HG02884 (cell line): ENCODE measurements around the gene CTIF.
"Not testable (repeated sequence)": the region's sequence is repeated elsewhere in the genome, so short reads cannot be mapped to it uniquely, and the experiment has no call there.

Experiments
- ATAC-seq: cut with Tn5 transposase; IDR thresholded peaks from one replicate; pipeline ENCODE4 v1.9.1; 2021; ENCODE audit warnings: mild to moderate bottlenecking, moderate library complexity; ENCODE audit not compliant: unreplicated experiment

The CTIF gene

DNA sequence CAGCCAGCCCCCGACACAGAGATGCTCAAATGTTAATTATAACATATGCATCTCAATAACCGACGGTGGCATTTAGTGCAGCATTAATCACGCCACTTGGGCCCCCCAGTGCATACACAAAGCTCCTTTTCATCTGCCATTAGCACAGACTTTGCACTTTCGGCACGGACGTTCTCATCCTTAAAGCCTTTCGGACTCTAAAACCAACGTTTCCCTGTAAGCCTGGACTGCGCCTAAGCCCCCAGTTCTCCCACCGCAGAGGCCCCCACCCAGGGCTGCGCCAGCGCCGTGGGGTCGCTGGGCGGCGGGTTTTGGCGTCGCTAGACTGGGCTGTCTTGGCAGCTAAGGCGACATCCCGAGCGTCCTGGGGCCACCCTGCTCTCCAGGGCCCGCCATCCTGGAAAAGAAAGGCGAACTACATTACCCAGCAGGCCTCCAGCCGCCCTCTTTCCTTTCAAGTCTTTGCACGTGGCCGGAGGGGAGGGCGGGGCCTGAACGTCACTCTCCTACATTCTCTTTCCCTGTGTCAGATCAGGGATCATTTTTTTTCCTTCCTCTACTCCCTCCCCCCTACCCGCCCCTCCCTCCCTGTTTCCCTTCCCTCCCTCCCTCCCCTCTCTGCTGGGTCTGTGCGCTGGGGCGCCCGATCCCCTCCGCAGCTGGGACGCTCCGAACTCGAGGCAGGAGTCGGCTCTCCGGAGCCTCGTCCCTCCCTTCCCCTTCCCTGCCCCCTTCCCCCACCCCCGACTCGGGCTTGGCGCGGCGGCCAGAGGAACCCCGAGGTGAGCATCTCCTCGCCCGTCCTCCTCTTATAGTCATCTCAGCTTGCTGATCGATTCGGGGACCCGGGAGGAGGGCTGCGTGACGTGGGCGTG, at the start of gene CTIF:
Gene CTIF (plus strand): TSS at position 501 of the 875 bp plus-strand sequence. CDS start 80,535 bp downstream, outside the sequence.
- ATAC-seq: peak; percentile 74

DNA sequence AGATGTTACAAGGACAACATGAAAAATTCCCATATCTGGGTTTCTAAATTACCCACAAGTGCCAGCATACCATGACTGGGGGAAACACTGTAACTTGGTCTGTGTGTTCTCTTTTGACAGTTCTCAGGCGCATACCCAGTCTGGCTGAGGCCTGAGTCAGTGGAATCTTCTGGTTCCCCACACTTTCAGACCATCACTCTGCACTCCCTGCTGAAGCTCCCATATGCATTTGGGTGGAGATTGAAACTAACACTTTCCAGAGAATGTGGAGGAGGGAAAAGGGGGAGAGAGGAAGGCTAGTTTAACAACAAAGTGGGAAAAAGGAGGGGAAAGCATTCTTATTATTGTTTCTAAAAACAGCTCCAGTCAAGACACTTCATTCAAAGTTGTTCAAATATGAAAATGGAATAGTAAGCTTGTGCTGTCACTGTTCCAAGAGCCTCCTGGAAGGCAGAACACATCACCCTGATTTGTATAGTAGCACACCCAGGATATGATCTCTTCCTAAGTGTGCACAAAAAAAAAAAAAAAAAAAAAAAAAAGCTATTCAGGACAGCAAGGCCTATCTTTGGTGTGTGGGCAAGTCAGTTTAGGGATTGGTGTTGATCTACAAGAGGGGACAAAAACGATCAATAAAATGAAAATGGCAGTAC, 48.1 kb upstream of the CTIF start:
- ATAC-seq: no peak

DNA sequence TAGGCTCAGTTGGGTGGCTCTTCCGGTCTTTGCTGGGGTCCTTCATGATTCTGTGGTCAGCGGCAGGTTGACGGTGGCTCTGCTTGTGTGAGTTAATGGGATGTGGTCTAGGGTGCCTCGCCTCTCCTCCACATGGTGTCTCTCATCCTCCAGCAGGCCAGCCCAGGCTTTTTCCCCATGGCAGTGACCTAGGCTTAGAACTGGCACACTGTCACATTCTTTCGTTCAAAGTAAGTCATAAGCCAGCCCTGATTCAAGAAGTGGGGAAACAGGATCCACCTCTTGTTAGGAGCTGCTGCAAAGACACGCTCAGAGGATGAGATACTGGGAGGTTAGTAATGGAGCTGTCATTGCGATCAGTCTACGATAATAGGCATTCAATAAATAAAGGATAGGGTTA, 46.0 kb upstream of the CTIF start:
- ATAC-seq: no peak

DNA sequence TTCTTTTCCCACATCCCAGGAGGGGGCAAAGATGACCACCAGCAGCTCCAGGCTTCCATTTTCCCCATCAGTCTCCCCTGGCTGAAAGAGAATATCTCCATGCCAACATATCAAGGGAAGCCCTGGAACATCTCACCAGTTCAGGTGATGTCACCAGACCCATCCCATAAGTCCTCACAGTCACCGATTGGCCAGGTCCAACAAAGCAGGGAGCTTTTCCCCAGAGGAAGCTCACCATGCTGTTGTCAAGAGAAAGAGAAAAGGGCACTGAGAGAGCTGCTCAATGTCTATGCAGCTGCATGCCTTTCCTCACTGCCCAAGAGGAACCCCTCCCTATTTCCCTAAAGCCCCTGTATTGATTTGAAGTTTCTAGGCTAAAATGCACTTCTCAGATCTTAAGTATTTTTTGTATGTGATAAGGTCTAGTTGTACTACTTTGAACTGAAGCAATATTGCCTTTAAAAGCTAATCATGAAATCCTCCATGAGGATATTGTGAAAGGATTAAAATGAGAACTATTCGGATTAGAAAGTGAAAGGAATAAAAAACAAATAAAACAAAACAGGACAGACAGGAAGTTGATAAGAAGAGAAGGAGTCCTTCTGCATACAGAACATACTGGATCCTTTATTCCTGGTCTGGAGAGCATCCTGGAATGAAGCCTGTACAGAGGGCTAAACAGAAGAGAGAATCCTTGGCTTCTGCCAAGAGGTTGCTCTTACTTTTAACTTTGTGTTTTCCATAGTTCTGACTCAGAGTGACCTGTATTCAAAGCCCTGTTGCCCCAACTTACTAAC, 45.2 kb upstream of the CTIF start:
- ATAC-seq: no peak

DNA sequence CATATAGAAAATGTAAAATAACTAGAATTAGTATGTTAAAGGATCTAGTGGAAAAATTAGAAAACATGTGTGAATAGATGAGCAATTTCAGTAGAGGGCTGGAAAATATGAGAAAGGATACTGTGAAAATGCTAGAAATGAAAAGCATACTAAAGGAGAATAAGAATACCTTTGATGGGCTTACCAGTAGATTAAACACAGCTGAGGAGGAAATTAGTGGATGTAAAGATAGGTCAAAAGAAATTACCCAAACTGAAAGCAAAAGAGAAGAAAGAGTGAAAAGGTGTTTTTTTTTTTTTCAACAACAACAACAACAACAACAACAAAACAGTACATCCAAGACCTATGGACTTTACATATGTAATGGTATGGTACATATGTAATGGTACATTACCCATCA, 41.0 kb upstream of the CTIF start:
- no peak for ATAC-seq

DNA sequence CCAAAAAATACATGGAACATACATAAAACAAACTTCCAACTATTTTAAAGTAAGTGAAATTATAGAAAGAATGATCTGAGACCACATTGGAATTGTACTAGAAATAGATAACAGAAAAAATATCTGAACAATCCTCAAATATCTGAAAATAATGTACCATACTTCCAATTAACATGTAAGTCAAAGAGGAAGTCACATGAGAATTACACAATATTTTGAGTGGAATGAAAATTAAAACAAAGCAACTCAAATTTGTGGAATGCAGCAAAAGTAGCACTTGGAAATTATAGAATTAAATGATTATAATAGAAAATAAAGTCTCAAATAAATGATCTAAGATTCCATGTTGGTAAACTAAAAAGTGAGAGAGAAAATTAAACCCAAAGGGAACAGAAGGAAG, 38.3 kb upstream of the CTIF start:
- ATAC-seq: no peak

DNA sequence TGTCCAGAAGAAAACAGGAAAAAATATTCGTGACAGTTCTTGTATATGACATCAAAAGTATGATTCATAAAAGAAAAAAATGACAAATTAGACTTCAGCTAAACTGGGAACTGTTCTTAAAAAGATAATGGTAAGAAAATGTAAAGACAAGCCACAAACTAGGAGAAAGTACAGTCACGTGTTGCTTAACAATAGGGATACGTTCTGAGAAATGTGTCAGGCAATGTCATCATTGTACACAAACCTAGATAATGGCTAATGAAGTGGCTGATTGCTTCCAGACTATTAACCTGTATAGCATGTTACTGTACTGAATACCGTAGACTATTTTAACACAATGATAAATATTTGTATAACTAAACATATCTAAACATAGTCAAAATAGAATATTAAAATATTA, 35.9 kb upstream of the CTIF start:
- ATAC-seq: no peak

DNA sequence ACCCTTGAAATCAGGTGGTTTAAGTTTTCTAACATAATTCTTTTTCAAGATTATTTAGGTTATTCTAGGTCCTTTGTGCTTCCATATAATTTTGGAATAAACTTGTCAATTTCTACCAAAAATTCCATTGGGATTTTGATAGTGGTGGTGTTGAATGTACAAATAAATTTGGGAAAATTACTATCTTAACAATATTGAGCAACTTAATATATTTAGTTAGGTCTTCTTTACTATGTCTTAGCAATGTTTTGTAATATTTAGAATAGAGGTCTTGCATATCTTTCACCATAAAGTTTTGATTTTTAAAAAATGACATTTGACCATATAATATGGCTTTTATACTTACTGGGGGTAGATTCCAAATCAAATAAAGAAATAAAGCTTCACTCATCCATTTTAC, 34.0 kb upstream of the CTIF start:
- no peak for ATAC-seq

DNA sequence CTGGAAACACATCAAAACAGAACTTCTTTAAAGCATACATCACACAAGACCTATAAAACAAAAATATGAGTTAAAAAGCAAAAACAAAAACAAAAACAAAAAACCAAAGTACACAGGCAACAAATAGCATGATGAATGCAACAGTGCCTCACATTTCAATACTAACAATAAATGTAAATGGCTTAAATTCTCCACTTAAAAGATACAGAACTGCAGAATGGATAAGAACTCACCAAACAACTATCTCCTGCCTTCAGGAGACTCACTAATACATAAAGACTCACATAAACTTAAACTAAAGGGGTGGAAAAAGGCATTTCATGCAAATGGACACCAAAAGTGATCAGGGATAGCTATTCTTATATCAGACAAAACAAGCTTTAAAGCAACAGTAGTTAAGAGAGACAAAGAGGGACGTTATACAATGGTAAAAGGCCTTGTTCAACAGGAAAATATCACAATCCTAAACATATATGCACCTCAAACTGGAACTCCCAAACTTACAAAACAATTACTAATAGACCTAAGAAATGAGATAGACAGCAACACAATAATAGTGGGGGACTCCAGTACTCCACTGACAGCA, 31.8 kb upstream of the CTIF start:
- ATAC-seq: not testable (repeated sequence)

DNA sequence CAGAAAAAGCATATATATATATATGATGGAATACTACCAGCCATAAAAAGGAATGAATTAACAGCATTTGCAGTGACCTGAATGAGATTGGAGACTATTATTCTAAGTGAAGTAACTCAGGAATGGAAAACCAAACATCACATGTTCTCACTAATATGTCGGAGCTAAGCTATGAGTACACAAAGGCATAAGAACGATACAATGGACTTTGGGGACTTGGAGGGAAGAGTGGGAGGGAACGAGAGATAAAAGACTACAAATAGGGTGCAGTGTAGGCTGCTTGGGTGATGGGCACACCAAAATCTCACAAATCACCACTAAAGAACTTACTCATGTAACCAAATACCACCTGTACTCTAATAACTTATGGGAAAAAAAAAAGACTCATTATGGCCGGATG, 26.3 kb upstream of the CTIF start:
- ATAC-seq: not testable (repeated sequence)

DNA sequence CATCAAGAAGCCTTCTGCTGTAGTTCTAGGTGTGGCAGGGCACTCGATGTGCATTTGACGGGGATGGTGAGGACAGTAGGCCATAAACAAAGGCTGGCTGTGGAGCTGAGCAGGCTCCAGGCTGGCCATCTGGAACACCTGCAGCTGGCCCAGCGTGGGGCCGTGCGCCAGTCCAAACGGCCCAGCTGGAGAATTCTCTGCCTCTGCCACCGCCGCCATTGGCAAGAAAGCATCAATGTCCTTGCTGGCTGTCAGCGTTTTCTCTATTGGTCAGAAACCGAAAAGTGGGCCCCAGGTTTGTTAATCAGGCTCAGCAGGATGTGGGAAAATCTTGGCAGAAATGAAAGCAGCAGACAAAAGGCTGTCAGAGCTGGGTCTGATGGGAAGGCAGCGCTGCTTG, 24.0 kb upstream of the CTIF start:
- no peak for ATAC-seq

DNA sequence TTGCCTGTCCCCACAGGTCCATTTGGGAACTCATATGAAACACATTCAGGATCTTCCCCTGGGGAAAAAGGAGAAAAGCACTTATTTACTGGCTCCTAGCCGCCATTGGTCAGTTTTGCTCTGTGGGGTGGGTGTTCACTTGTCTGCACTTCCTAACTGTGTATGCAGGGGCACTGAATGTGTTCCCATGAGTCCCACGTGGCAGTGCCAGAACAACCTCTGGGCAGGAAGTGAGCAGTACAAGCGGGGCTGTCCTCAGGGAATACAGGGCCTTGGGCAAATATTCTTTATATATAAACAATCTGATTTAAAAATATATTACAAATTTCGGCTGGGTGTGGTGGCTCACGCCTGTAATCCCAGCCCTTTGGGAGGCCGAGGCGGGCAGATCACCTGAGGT, 21.8 kb upstream of the CTIF start:
- no peak for ATAC-seq

DNA sequence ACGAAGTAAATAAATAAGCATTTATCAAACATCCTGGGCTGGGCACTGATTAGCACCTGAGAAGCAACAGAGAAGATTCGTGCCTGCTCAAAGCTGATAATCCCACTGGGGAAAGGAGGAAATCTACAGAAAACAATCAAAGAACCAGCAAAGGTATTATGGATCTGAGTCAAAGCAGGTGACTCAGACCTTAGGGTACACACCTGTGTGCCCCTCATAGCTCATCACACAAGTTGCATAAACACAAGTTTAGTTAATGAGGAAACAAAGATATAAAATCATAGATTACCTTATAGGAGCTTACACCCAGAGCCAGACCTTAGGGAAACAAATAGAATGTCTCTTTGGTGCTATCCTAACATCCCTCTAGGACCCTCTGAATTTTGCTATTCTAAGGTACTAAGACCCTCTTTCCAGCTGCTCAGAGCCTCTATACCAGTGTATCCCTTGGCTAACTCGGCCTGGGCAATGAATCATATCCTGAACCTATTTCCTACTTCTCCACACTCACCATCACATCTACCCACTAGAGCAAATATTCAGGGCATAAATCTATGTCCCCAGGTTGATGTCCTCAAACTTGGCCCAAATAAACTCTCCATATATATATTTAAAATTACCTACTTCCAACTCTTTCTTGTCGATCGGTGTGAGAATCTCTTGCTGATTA, 19.3 kb upstream of the CTIF start:
- no peak for ATAC-seq

DNA sequence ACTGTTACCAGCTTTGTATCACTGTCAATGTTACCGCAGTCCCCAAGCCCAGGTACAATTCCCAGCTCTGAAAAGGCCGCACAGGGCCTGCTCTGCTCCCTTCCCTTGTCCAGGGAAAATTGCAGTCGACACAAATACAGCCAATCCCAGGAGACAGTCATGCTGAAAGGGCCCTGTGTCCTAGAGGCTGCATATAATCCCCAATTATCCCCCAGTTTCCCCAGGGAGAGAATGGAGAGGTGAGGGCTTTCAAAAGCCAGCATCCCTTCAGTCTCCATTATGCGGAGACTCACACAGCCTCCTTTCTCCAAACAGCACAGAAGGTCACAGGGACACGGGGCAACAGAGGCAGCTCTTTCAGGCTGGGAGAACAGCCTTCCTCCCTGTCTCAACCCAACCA, 17.1 kb upstream of the CTIF start:
- ATAC-seq: no peak

DNA sequence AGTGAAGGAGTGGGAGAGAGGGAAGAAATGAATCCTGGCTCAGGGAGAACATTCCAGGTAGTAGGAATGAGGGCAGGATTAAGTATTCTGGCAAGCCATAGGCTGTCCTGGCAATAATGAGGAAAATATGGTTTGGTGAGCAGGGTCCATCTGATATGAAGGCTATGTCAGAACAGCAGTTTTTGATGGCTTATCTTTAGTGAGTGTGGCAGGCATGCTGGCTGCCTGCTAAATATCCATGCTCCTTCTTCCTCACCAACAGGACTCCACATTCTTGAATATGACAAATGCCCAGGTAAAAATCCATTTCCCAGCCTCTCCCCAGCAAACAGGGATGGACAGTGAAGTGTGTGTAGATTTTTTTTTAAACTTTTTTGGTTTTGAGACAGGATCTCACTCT, 13.2 kb upstream of the CTIF start:
- no peak for ATAC-seq

DNA sequence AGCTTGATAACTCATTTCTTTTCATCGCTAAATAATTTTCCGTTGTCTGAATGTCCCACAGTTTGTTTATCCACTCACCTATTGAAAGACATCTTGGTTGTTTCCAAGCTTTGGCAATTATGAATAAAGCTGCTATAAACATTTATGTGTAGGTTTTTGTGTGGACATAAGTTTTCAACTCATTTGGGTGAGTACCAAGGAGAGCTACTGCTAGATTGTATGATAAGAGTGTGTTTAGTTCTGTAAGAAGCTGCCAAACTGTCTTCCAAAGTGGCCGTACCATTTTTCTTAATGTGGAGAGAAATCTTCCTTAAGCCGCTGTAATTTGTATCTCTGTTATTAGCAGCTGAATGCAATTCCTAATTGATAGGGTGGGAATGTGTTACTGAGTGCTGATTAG, 11.4 kb upstream of the CTIF start:
- ATAC-seq: no peak

DNA sequence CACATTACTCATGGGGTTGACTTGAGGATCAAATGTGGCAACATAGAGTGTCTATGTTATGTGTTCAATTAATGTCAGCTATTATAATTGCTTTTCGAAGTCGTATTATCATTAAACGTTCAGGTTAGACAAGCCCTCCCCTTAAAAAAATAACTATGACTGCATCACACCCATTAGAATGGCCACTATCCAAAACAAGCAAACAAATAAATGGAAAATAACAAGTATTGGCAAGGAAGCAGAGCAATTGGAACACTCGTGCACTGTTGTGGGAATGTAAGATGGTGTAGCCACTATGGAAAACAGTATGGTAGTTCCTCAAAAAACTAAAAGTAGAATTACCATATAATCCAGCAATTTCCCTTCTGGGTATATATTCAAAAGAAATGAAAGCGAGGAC, 10.0 kb upstream of the CTIF start:
- no peak for ATAC-seq

DNA sequence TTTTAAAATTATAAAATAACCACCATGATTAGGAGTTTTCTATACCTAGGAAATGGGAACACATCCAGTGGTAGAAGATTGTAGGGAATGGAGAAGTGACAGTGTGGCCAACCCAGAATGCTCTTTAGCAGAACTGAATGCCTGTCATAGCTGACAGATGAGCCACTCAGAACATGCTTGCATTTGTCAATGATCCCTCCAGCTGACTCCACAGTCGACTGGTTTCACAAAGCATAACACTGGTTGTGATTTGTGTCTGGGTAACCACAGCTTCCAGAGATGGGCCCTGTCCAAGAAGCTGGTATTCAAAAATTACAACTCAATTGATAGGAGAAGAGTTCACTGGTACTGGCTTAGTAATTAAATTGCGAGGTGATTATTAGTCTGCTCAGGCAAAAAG, 9.0 kb upstream of the CTIF start:
- no peak for ATAC-seq

DNA sequence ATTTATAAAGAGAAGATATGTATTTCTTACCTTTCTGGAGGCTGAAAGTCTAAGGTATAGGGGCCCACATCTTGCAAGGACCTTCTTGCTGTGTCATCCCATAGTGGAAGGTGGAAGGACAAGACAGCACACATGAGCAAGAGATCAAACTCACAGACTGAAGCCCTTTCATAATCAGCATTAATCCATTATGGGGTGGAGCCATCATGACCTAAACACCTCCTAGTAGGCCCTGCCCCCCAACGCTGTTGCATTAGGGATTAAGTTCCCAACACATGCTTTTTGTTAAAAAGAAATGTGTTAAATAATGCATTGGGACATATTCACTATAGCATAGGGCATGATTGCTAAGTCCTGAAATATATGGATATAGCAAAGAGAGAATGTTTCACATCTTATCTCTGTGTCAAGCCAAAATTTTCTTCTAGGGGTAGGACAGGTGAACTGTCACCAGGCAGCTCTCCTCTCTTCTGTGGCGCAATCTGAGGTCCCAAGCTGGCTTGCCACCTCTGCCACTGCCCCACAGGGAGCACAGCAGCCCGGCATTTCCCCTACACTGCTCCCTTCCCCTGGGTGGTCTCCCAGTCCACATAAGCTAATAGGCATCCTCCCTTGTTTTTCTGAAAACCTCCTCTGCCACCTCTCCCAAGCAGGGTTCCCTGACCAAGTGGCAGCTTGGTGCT, 8.3 kb upstream of the CTIF start:
- no peak for ATAC-seq

DNA sequence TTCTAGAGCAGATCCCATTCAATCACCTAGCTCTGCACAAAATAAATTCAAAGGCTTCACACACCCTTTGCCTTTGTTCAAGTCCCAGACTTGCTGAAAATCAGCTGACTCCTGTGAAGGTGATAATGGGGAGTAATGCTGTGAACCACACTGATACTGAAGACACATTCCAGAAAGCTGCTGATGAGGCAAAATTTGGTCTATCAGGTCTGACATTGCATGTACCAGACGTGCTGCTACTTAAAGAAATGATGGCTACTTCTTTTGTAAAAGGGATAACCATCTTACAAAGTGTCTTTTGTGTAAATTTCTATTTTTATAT, 7.8 kb upstream of the CTIF start:
- no peak for ATAC-seq
